ENCODE results near the gene EIF4G1.
A peak's percentile ranks its signal among the peaks of the same experiment; 100 is the strongest.

The EIF4G1 gene

GRCh38 chr3:184352149-184352785, 37.9 kb downstream of the EIF4G1 start:
- DNase-seq (ENCODE audit: low read depth, low spot score), result no peak

- no peak for DNase-seq (ENCODE audit: low read depth, low spot score)
Measured at GRCh38 chr3:184352897-184353545, 38.6 kb downstream of the EIF4G1 start.

GRCh38 chr3:184353546-184353941, 39.1 kb downstream of the EIF4G1 start:
- no peak for DNase-seq (ENCODE audit: low read depth, low spot score)

- DNase-seq (ENCODE audit: low read depth, low spot score), result peak; percentile 32
Measured at GRCh38 chr3:184354121-184354728, 39.8 kb downstream of the EIF4G1 start.

- no peak for DNase-seq (ENCODE audit: low read depth, low spot score)
Measured at GRCh38 chr3:184354754-184355153, 40.3 kb downstream of the EIF4G1 start.

GRCh38 chr3:184355261-184356040, 41.0 kb downstream of the EIF4G1 start:
- DNase-seq (ENCODE audit: low read depth, low spot score), result no peak

GRCh38 chr3:184357248-184358123, 43.1 kb downstream of the EIF4G1 start:
- DNase-seq (ENCODE audit: low read depth, low spot score), result no peak

- no peak for DNase-seq (ENCODE audit: low read depth, low spot score)
Measured at GRCh38 chr3:184358124-184358767, 43.8 kb downstream of the EIF4G1 start.

GRCh38 chr3:184358921-184359350, 44.5 kb downstream of the EIF4G1 start:
- DNase-seq (ENCODE audit: low read depth, low spot score), result no peak

GRCh38 chr3:184359610-184360009, 45.2 kb downstream of the EIF4G1 start:
- no peak for DNase-seq (ENCODE audit: low read depth, low spot score)

GRCh38 chr3:184360070-184360928, 45.9 kb downstream of the EIF4G1 start:
- DNase-seq (ENCODE audit: low read depth, low spot score), result no peak

GRCh38 chr3:184360929-184361531, 46.6 kb downstream of the EIF4G1 start:
- no peak for DNase-seq (ENCODE audit: low read depth, low spot score)

GRCh38 chr3:184361532-184361931, 47.1 kb downstream of the EIF4G1 start, which contains the start of the genes CLCN2 and POLR2H:
Gene CLCN2, minus strand, starts transcription at chr3:184361605. Its CDS starts 126 bp downstream, at chr3:184361479.
Gene POLR2H, plus strand, starts transcription at chr3:184361710. Its CDS starts 1,783 bp downstream, at chr3:184363493.
- DNase-seq (ENCODE audit: low read depth, low spot score), result no peak

GRCh38 chr3:184361932-184362667, 47.7 kb downstream of the EIF4G1 start:
- DNase-seq (ENCODE audit: low read depth, low spot score), result no peak

- DNase-seq (ENCODE audit: low read depth, low spot score), result peak; percentile 87
Measured at GRCh38 chr3:184362668-184363546, 48.5 kb downstream of the EIF4G1 start.

- DNase-seq (ENCODE audit: low read depth, low spot score), result no peak
Measured at GRCh38 chr3:184366619-184367289, 52.3 kb downstream of the EIF4G1 start.

- no peak for DNase-seq (ENCODE audit: low read depth, low spot score)
Measured at GRCh38 chr3:184368116-184368515, 53.7 kb downstream of the EIF4G1 start.

Data from activated naive CD8-positive, alpha-beta T cell treated with anti-CD3 and anti-CD28 coated beads, Interleukin-2, amount 50 U/mL, for 16 hours (primary cell).